Calu3 (cell line): ENCODE data around the gene STYXL1. TPM values are rescaled to one million over a fixed set of nuclear protein-coding genes. Genes with fewer than 3 reads are reported as not detected.

ENCODE experiments used
- BruUV-seq: library from RNA; stranded (reverse); fragments of 400-500 nt; replicated peaks from 2 replicates; lab custom pipeline; 2021; lab: Mats Ljungman, UMichigan
- CTCF ChIA-PET: fragments of 300-600 bp; sonication (Branson Sonifier 250); formaldehyde crosslinking; loops from one replicate; lab custom pipeline; 2022; ENCODE audit warnings: antibody characterized with exemption; lab: Charles Lee
- DNase-seq: peaks from one replicate; pipeline ENCODE4 v3.0.0; 2022
- H3K27ac Mint-ChIP-seq: one replicate; pipeline ENCODE4 v1.8.0; 2022; ENCODE audit warnings: mixed read lengths; ENCODE audit not compliant: unreplicated experiment
- H3K27me3 Mint-ChIP-seq: one replicate; pipeline ENCODE4 v1.8.0; 2022; ENCODE audit warnings: mixed read lengths; ENCODE audit not compliant: unreplicated experiment
- H3K36me3 Mint-ChIP-seq: one replicate; pipeline ENCODE4 v1.8.0; 2022; ENCODE audit warnings: mild to moderate bottlenecking, moderate library complexity, mixed read lengths; ENCODE audit not compliant: insufficient read depth, unreplicated experiment
- H3K4me1 Mint-ChIP-seq: one replicate; pipeline ENCODE4 v1.8.0; 2022; ENCODE audit warnings: mild to moderate bottlenecking, low read depth, mixed read lengths; ENCODE audit not compliant: unreplicated experiment
- H3K4me3 Mint-ChIP-seq: one replicate; pipeline ENCODE4 v1.8.0; 2022; ENCODE audit warnings: mild to moderate bottlenecking, low read depth, moderate library complexity, mixed read lengths; ENCODE audit not compliant: unreplicated experiment
- H3K9me3 Mint-ChIP-seq: one replicate; pipeline ENCODE4 v1.8.0; 2022; ENCODE audit warnings: low read depth, mixed read lengths; ENCODE audit not compliant: unreplicated experiment
- CTCF ChIP-seq: fragments of 200-600 bp; IDR thresholded peaks from one replicate; pipeline ENCODE4 v1.8.0; 2022; ENCODE audit warnings: antibody characterized with exemption; ENCODE audit not compliant: unreplicated experiment
- intact Hi-C: fragments of 100-400 bp; cut with micrococcal nuclease; formaldehyde crosslinking; loops from one replicate; pipeline ENCODE4 v1.10.0; 2022; ENCODE audit not compliant: unreplicated experiment
- total RNA-seq: library from RNA; stranded (reverse); gene quantifications from 2 replicates; pipeline ENCODE4 v1.2.3, GENCODE V29; 2022

Gene STYXL1
- total RNA-seq, 1 experiment from 2014 or later, result 39.9 TPM

GRCh38 chr7:75951506-75951905 lies 96.3 kb downstream of the STYXL1 start:
- intact Hi-C loops, result no loop called here
- H3K4me1 Mint-ChIP-seq, result no peaks in the 10 kb centered on the region
- BruUV-seq, result no TSS peak
- H3K9me3 Mint-ChIP-seq, result no peaks in the 10 kb centered on the region
- CTCF ChIA-PET, result interaction anchor here (0.8 kb wide), 2 partner anchors 9 to 84 kb away, joined by 3 read pairs; no protein-coding TSS in a partner anchor
- H3K27ac Mint-ChIP-seq, result no peak overlapping the region
- no peak overlapping the region for H3K4me3 Mint-ChIP-seq
- DNase-seq, result no peak
- no peak for TF ChIP-seq CTCF
- peaks cover 13% of the 10 kb centered on the region for H3K36me3 Mint-ChIP-seq
- H3K27me3 Mint-ChIP-seq, result no peaks in the 10 kb centered on the region

GRCh38 chr7:75950111-75950681 lies 97.6 kb downstream of the STYXL1 start:
- intact Hi-C loops, result no loop called here
- no peak for DNase-seq
- no peak overlapping the region for H3K27ac Mint-ChIP-seq
- H3K4me1 Mint-ChIP-seq, result peaks cover 8% of the 10 kb centered on the region
- H3K9me3 Mint-ChIP-seq, result no peaks in the 10 kb centered on the region
- no peak for TF ChIP-seq CTCF
- H3K27me3 Mint-ChIP-seq, result no peaks in the 10 kb centered on the region
- CTCF ChIA-PET, result no interaction called here
- no peak overlapping the region for H3K4me3 Mint-ChIP-seq
- H3K36me3 Mint-ChIP-seq, result peaks cover 13% of the 10 kb centered on the region
- no TSS peak for BruUV-seq

GRCh38 chr7:75948179-75948578 lies 99.6 kb downstream of the STYXL1 start:
- TF ChIP-seq CTCF, result no peak
- CTCF ChIA-PET, result no interaction called here
- H3K4me3 Mint-ChIP-seq, result no peak overlapping the region
- BruUV-seq, result no TSS peak
- H3K9me3 Mint-ChIP-seq, result no peaks in the 10 kb centered on the region
- peaks cover 19% of the 10 kb centered on the region for H3K4me1 Mint-ChIP-seq
- no peak for DNase-seq
- intact Hi-C loops, result no loop called here
- H3K27me3 Mint-ChIP-seq, result no peaks in the 10 kb centered on the region
- no peak overlapping the region for H3K27ac Mint-ChIP-seq
- H3K36me3 Mint-ChIP-seq, result peaks cover 12% of the 10 kb centered on the region

Other genes with a start within 250 kb of the STYXL1 start
- 0.68 TPM in 1 of 2 replicates, not detected in the other for gene CCL24, start 234.2 kb downstream of the STYXL1 start, total RNA-seq
- gene RHBDD2, start 169.0 kb downstream of the STYXL1 start, total RNA-seq, result 35.3 and 39.2 TPM in 2 replicates
- gene POR, start 132.8 kb downstream of the STYXL1 start, total RNA-seq, result 65.8 and 83.1 TPM in 2 replicates
- 19.3 and 30.8 TPM in 2 replicates for gene TMEM120A, start 53.4 kb downstream of the STYXL1 start, total RNA-seq
- gene MDH2, start 106 bp upstream of the STYXL1 start, total RNA-seq, result 154 and 160 TPM in 2 replicates
- 0.21 TPM in 1 of 2 replicates, not detected in the other for gene SRRM3, start 153.9 kb upstream of the STYXL1 start, total RNA-seq